GM10266 (cell line): Measurements from ENCODE around the gene MPZL1.

ENCODE experiments used
- DNase-seq: peaks from one replicate; pipeline ENCODE4 v3.0.0; 2012; ENCODE audit errors: extremely low spot score
- CTCF ChIP-seq: IDR thresholded peaks from 2 replicates; pipeline ENCODE4 v1.5.1; 2012; ENCODE audit warnings: mild to moderate bottlenecking, low read depth; ENCODE audit not compliant: control insufficient read depth, insufficient read depth; ENCODE audit errors: missing control alignments

MPZL1 gene

DNA sequence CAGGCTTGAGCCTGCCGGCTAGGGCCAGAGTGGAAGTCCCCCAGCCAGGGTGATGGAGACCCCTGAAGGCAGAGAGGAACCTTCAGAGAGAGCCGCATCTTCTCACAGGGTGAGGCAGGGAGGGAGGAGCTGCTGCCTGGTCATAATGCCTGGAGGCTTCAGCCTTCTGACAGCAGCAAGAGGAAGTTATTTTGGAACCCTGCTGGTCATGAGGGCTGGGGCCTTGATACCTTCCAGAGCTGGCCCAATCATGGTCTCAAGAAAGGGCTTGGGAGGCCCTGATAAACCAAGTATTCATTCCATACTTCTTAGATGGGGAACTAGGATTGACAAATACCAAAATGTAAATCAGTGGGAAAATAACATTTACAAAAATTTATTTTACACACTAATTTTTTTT lies 26.6 kb upstream of the MPZL1 start:
- no peak for TF ChIP-seq CTCF
- no peak for DNase-seq

GRCh38 chr1:167695756-167696561 lies 25.8 kb upstream of the MPZL1 start:
- TF ChIP-seq CTCF: no peak
- DNase-seq: no peak

DNA sequence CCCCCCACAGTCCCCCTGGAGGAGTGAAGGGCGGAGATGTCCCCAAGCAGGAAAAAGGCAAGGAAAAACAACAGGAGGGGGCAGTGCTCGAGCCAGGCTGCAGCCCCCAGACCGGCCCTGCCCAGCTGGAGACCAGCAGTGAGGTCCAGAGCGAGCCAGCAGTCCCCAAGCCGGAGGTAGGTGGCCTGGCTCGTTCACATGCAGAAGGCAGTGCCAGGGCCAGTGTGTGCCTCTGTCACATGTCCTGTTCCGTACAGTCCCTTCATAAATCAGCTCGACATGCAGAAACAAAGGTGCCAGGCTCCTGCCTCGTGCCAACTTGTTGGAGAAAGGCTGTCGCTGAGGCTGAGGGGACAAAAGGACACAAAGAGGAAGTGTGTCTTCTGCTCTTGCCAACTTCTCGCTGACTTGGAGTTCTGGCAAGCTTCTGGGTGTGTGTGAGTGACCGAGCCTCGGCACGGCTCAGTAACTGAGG lies 24.1 kb upstream of the MPZL1 start:
- no peak for TF ChIP-seq CTCF
- no peak for DNase-seq

- TF ChIP-seq CTCF: no peak
- DNase-seq: no peak
Observed at GRCh38 chr1:167698313-167698712, 23.5 kb upstream of the MPZL1 start.

GRCh38 chr1:167701510-167701909 lies 20.3 kb upstream of the MPZL1 start:
- no peak for TF ChIP-seq CTCF
- no peak for DNase-seq

GRCh38 chr1:167703557-167703956 lies 18.2 kb upstream of the MPZL1 start:
- no peak for TF ChIP-seq CTCF
- DNase-seq: no peak

- no peak for TF ChIP-seq CTCF
- no peak for DNase-seq
Observed at GRCh38 chr1:167704715-167705114, 17.1 kb upstream of the MPZL1 start.
